HEK293 (cell line): Measurements from ENCODE around the gene PHLDB3.

Source experiments
- CTCF ChIA-PET: fragments of 350-600 bp; formaldehyde crosslinking; extraction: SDS; loops from one replicate; lab custom pipeline; 2021; ENCODE audit warnings: antibody characterized with exemption; lab: Yijun Ruan, JAX
- POLR2A ChIA-PET: fragments of 300-600 bp; formaldehyde crosslinking; extraction: SDS; loops from one replicate; lab custom pipeline; 2020; ENCODE audit warnings: antibody characterized with exemption, inconsistent platforms; lab: Yijun Ruan, JAX
- H3K27ac ChIP-seq: fragments of 200-500 bp; sonication (Bioruptor generic); 2 replicates; pipeline ENCODE4 v1.5.1; 2014; ENCODE audit warnings: low read depth, low read length, control low read depth, inconsistent platforms; ENCODE audit errors: extremely low read depth
- H3K36me3 ChIP-seq, 2 experiments: fragments of 200-500 bp in 1 of 2; sonication (Bioruptor generic) in 1 of 2; 1 replicate in 1 of 2; 2 replicates in 1 of 2; pipeline ENCODE4 v1.5.1; 2014 to 2017; ENCODE audit warnings: inconsistent platforms in 2 of 2, low read length in 2 of 2; ENCODE audit not compliant: control insufficient read depth in 2 of 2, insufficient read depth in 1 of 2
- H3K4me1 ChIP-seq: fragments of 200-500 bp; sonication (Bioruptor generic); 2 replicates; pipeline ENCODE4 v1.5.1; 2014; ENCODE audit warnings: mild to moderate bottlenecking, low read length, inconsistent platforms; ENCODE audit not compliant: control insufficient read depth, insufficient read depth
- H3K4me3 ChIP-seq: 2 replicates; pipeline ENCODE4 v1.5.1; 2011; ENCODE audit warnings: low read depth, mild to moderate bottlenecking, control low read depth, low read length, moderate library complexity
- H3K9me3 ChIP-seq: fragments of 200-500 bp; sonication (Bioruptor generic); 2 replicates; pipeline ENCODE4 v1.5.1; 2014; ENCODE audit warnings: low read depth, low read length, inconsistent platforms; ENCODE audit not compliant: control insufficient read depth, insufficient read depth
- BCL6B ChIP-seq: fragments of 450-650 bp; formaldehyde crosslinking; IDR thresholded peaks from 2 replicates; pipeline ENCODE4 v1.5.1; 2017; ENCODE audit warnings: missing biosample characterization, missing genetic modification characterization
- EGR2 ChIP-seq: fragments of 450-650 bp; formaldehyde crosslinking; IDR thresholded peaks from 2 replicates; pipeline ENCODE4 v1.5.1; 2016; ENCODE audit warnings: low read depth, missing biosample characterization, missing genetic modification characterization
- INSM2 ChIP-seq: fragments of 450-650 bp; formaldehyde crosslinking; IDR thresholded peaks from 2 replicates; pipeline ENCODE4 v1.5.1; 2016; ENCODE audit warnings: missing biosample characterization, missing genetic modification characterization
- KLF10 ChIP-seq: fragments of 450-650 bp; IDR thresholded peaks from 2 replicates; pipeline ENCODE4 v1.5.1; 2018; ENCODE audit warnings: missing biosample characterization, mild to moderate bottlenecking, missing genetic modification characterization
- KLF16 ChIP-seq: fragments of 450-650 bp; formaldehyde crosslinking; IDR thresholded peaks from 2 replicates; pipeline ENCODE4 v1.5.1; 2017; ENCODE audit warnings: missing biosample characterization, missing genetic modification characterization
- MEIS1 ChIP-seq: sonication (generic); formaldehyde crosslinking; IDR thresholded peaks from 2 replicates; pipeline ENCODE4 v1.8.1; 2022; ENCODE audit warnings: missing genetic modification reagents, mild to moderate bottlenecking, borderline replicate concordance
- TSHZ1 ChIP-seq: fragments of 450-650 bp; formaldehyde crosslinking; IDR thresholded peaks from 2 replicates; pipeline ENCODE4 v1.5.1; 2016; ENCODE audit warnings: missing biosample characterization, missing genetic modification characterization, borderline replicate concordance
- YY1 ChIP-seq: fragments of 450-650 bp; formaldehyde crosslinking; IDR thresholded peaks from 2 replicates; pipeline ENCODE4 v1.5.1; 2018; ENCODE audit warnings: missing biosample characterization, missing genetic modification characterization
- ZBTB48 ChIP-seq: fragments of 450-650 bp; formaldehyde crosslinking; IDR thresholded peaks from 2 replicates; pipeline ENCODE4 v1.5.1; 2016; ENCODE audit warnings: missing biosample characterization, missing genetic modification characterization
- ZNF112 ChIP-seq: fragments of 450-650 bp; formaldehyde crosslinking; IDR thresholded peaks from 2 replicates; pipeline ENCODE4 v1.5.0; 2017; ENCODE audit warnings: missing biosample characterization, missing genetic modification characterization
- ZNF121 ChIP-seq: fragments of 450-650 bp; formaldehyde crosslinking; IDR thresholded peaks from 2 replicates; pipeline ENCODE4 v1.5.1; 2016; ENCODE audit warnings: missing biosample characterization, missing genetic modification characterization
- ZNF16 ChIP-seq: fragments of 450-650 bp; formaldehyde crosslinking; IDR thresholded peaks from 2 replicates; pipeline ENCODE4 v1.5.1; 2016; ENCODE audit warnings: low read depth, missing biosample characterization, missing genetic modification characterization
- ZNF366 ChIP-seq: fragments of 450-650 bp; formaldehyde crosslinking; conservative IDR thresholded peaks from 2 replicates; pipeline ENCODE4 v1.5.1; 2016; ENCODE audit warnings: missing biosample characterization, missing genetic modification characterization
- ZNF394 ChIP-seq: fragments of 450-650 bp; formaldehyde crosslinking; IDR thresholded peaks from 2 replicates; pipeline ENCODE4 v1.5.1; 2016; ENCODE audit warnings: missing biosample characterization, missing genetic modification characterization, mild to moderate bottlenecking, moderate library complexity, borderline replicate concordance
- ZNF48 ChIP-seq: fragments of 450-650 bp; formaldehyde crosslinking; IDR thresholded peaks from 2 replicates; pipeline ENCODE4 v1.5.1; 2016; ENCODE audit warnings: missing biosample characterization, missing genetic modification characterization
- ZNF501 ChIP-seq: fragments of 450-650 bp; formaldehyde crosslinking; IDR thresholded peaks from 2 replicates; pipeline ENCODE4 v1.5.1; 2016; ENCODE audit warnings: missing biosample characterization, missing genetic modification characterization
- ZNF76 ChIP-seq: fragments of 450-650 bp; formaldehyde crosslinking; IDR thresholded peaks from 2 replicates; pipeline ENCODE4; 2016; ENCODE audit warnings: low read depth, missing biosample characterization, missing genetic modification characterization, borderline replicate concordance
- ZNF792 ChIP-seq: fragments of 450-650 bp; formaldehyde crosslinking; IDR thresholded peaks from 2 replicates; pipeline ENCODE4 v1.5.1; 2016; ENCODE audit warnings: missing biosample characterization, missing genetic modification characterization
- ZSCAN18 ChIP-seq: fragments of 450-650 bp; formaldehyde crosslinking; IDR thresholded peaks from 2 replicates; pipeline ENCODE4 v1.5.1; 2016; ENCODE audit warnings: missing biosample characterization, missing genetic modification characterization
- ZSCAN30 ChIP-seq: fragments of 450-650 bp; IDR thresholded peaks from 2 replicates; pipeline ENCODE4 v1.5.1; 2018; ENCODE audit warnings: missing biosample characterization, mild to moderate bottlenecking, missing genetic modification characterization, moderate library complexity

The PHLDB3 gene

GRCh38 chr19:43490759-43491158 is 13.8 kb downstream of the PHLDB3 start (continued):
- no peak for TF ChIP-seq TSHZ1 (tag by site-specific recombination)
- TF ChIP-seq ZSCAN18 (tag by site-specific recombination): no peak
- TF ChIP-seq ZNF112: no peak

- ChIA-PET CTCF (interaction anchor here (0.7 to 1.7 kb wide), 5 partner anchors 14 to 1560 kb away, joined by 3 to 6 read pairs (median 5); no protein-coding TSS in a partner anchor), POLR2A (interaction anchor here (0.5 to 2.9 kb wide), 5 partner anchors 10 to 28 kb away, joined by 3 to 11 read pairs (median 7); partner anchors contain the start of gene PHLDB3)
- Histone ChIP-seq H3K4me3 (no peak overlapping the region), H3K4me1 (no peaks in the 10 kb centered on the region), H3K27ac (no peak overlapping the region), H3K36me3 (peaks cover 10 to 26% of the 10 kb centered on the region in 2 experiments), H3K9me3 (no peaks in the 10 kb centered on the region)
- TF ChIP-seq ZNF112: no peak
- no peak for TF ChIP-seq MEIS1
- TF ChIP-seq KLF10 (tag by site-specific recombination): no peak
- no peak for TF ChIP-seq ZNF792 (tag by site-specific recombination)
- no peak for TF ChIP-seq ZNF501
- no peak for TF ChIP-seq YY1 (tag by site-specific recombination)
- TF ChIP-seq ZNF48 (tag by site-specific recombination): no peak
- no peak for TF ChIP-seq ZNF76 (tag by site-specific recombination)
- TF ChIP-seq ZBTB48 (tag by site-specific recombination): no peak
- TF ChIP-seq ZNF121 (tag by site-specific recombination): peak; percentile 92
- TF ChIP-seq BCL6B (tag by site-specific recombination): no peak
- TF ChIP-seq ZNF366 (tag by site-specific recombination): peak; percentile 39; the same call in 1 of the 2 replicates
- no peak for TF ChIP-seq KLF16
- TF ChIP-seq ZSCAN30: no peak
- TF ChIP-seq ZNF16 (tag by site-specific recombination): no peak
Measured at GRCh38 chr19:43489979-43490599, 14.5 kb downstream of the PHLDB3 start.

GRCh38 chr19:43489310-43489709 is 15.2 kb downstream of the PHLDB3 start:
- CTCF ChIA-PET: interaction anchor here (0.7 to 1.7 kb wide), 3 partner anchors 15 to 43 kb away, joined by 3 to 6 read pairs (median 3); no protein-coding TSS in a partner anchor
- Histone ChIP-seq H3K4me1 (no peaks in the 10 kb centered on the region), H3K27ac (no peak overlapping the region), H3K36me3 (peaks cover 5 to 22% of the 10 kb centered on the region in 2 experiments), H3K9me3 (no peaks in the 10 kb centered on the region), H3K4me3 (no peak overlapping the region)
- TF ChIP-seq ZNF394 (tag by site-specific recombination): no peak
- peak; percentile 28; the same call in 1 of the 2 replicates for TF ChIP-seq EGR2
- no peak for TF ChIP-seq INSM2 (tag by site-specific recombination)
- POLR2A ChIA-PET: interaction anchor here (1.5 to 2.9 kb wide), 2 partner anchors 15 to 26 kb away, joined by 7 to 11 read pairs; partner anchors contain the start of gene PHLDB3
